Germinal center (tissue), 1 donor: ENCODE data around the gene CRACDL.

Source experiments
- DNase-seq: peaks from one replicate; pipeline ENCODE4 v3.0.0; 2012; ENCODE audit warnings: mixed read lengths, low spot score

Gene CRACDL

DNA sequence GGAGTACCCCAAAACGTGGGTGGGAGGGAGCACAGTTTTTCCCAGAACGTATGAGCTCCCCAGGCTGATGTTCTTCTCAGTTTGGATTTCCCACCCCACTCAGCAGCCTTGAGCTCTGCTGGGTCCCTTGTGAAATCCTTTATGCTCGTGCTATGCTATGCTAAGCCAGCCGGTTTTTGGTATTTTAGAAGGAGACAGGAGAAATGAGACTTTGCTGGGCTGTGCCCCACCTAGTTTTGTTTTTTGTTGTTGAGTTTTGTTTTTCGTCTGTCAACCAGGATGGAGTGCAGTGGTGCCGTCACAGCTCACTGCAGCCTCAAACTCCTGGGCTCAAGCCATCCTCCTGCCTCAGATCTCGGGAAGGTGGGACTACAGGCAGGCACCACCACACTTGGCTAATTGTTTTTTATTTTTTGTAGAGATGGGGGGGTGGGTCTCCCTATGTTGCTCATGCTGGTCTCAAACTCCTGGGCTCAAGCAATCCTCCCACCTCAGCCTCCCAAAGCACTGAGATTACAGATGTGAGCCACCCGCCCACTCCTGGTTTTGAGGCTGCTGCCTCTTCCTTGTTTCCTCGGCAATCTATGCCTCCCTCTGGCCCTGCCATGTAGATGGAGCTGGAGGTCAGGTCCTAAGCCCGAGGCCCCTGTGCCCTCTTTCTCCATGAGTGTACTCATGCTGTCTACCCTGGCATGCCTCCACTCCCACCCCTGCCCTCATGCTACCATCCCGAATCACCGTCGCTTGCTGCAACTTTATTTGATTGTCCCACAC lies 187.5 kb downstream of the CRACDL start:
- DNase-seq: no peak

DNA sequence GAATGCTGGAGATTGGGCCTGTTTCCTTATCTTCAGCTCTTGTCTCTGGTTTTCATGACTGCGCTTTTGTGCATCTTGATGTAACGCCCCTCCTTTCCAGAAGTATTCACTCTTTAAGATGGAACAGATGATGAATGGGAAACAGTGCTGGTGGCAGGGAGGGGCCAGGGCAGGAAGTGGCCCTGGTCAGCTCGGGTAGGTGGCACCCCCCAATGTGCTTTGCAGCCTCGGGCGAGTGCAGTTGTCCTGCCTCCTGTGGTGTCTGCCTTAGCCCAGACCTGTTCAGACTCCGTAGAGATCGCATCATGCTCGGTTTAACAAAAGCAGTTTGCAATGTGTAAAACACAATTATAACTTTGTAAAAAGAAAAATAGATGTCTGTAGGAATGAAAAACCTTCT lies 188.1 kb downstream of the CRACDL start:
- DNase-seq: no peak

DNA sequence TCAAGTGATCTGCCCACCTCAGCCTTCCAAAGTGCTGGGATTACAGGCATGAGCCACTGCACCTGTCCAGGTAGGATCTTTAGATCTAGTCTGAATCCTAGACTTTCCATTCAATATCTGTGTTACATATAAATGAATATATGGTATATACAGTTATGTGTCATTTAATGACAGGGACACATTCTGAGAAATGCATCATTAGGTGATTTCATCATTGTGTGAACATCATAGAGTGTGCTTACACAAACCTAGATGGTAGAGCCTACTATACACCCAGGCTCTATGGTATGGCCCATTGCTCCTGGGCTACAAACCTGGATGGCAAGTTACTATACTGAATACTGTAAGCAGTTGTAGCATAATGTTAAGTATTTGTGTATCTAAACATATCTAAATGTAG lies 189.6 kb downstream of the CRACDL start:
- no peak for DNase-seq

DNA sequence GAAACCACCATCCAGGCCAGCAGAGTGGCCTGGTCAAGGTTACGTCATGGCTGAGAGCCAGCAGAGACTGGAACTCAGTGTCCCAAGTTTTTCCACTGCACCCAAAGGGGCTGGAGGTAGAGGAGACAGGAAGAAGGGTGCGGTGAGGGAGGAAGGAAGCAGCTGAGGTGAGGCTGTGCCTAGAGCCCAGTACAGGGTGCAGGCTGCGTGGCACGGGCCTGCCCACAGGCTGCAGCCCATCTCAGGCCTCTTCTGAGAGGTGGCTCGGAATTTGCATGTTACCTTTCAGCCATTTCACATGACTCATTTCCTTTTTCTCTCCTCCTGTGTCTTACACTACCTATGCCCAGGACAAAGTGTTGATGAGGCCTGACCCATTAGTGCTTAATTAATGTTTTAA lies 191.4 kb downstream of the CRACDL start:
- no peak for DNase-seq
